SJCRH30 (cell line): ENCODE results near the gene TMPRSS13. TPM values are rescaled to one million over a fixed set of nuclear protein-coding genes. Genes with fewer than 3 reads are reported as not detected.

Source experiments
- DNase-seq, 2 experiments: peaks; one replicate each; pipeline ENCODE4 v3.0.0-alpha.2; 2015 to 2020
- H3K27ac ChIP-seq: fragments of 250-450 bp; sonication (Bioruptor Pico); 2 replicates; pipeline ENCODE4 v1.5.1; 2020; ENCODE audit warnings: mild to moderate bottlenecking, moderate library complexity
- H3K27me3 ChIP-seq: fragments of 250-450 bp; sonication (Bioruptor Pico); 2 replicates; pipeline ENCODE4 v1.5.1; 2020; ENCODE audit warnings: mild to moderate bottlenecking, moderate library complexity
- H3K36me3 ChIP-seq: fragments of 250-450 bp; sonication (Bioruptor Pico); 2 replicates; pipeline ENCODE4 v1.5.1; 2020; ENCODE audit warnings: mild to moderate bottlenecking, moderate library complexity
- H3K4me1 ChIP-seq: fragments of 250-450 bp; sonication (Bioruptor Pico); 2 replicates; pipeline ENCODE4 v1.5.1; 2020; ENCODE audit warnings: mild to moderate bottlenecking, moderate library complexity
- H3K4me3 ChIP-seq: fragments of 250-450 bp; sonication (Bioruptor Pico); 2 replicates; pipeline ENCODE4 v1.5.1; 2020; ENCODE audit warnings: mild to moderate bottlenecking, moderate library complexity
- H3K9me3 ChIP-seq: fragments of 250-450 bp; sonication (Bioruptor Pico); replicated peaks from 2 replicates; pipeline ENCODE4 v1.5.1; 2020; ENCODE audit warnings: mild to moderate bottlenecking, moderate library complexity
- total RNA-seq: library from RNA; depleted of rRNA; stranded (reverse); fragments of >200 nt; shearing (Covaris generic); gene quantifications from 2 replicates; pipeline ENCODE4 v1.2.3, GENCODE V29; 2014

TMPRSS13 gene
- total RNA-seq, 1 experiment from 2014 or later: not detected

DNA sequence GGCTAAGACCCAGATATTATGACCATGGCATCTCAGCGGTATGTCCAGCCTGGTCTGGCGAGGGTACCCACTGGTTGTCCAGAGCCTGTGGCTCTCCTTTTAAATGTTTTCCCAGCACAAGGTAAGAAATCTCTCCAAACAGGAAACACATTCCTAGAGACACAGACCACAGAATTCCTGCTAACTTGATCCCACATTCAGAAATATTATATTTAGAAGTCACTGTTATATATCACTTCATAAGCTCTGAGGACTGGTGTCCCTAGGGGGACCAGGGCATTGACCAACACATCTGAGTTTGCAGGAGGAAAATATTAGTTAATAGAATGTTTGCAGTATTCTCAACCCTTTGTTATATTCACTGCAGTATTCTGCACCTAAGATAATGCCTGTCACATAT lies 23.1 kb downstream of the TMPRSS13 start:
- H3K4me1 ChIP-seq: peaks cover 15% of the 10 kb centered on the region
- no peaks in the 10 kb centered on the region for H3K9me3 ChIP-seq
- H3K4me3 ChIP-seq: no peak overlapping the region
- no peak overlapping the region for H3K27ac ChIP-seq
- DNase-seq: no peak
- no peaks in the 10 kb centered on the region for H3K27me3 ChIP-seq
- no peaks in the 10 kb centered on the region for H3K36me3 ChIP-seq

DNA sequence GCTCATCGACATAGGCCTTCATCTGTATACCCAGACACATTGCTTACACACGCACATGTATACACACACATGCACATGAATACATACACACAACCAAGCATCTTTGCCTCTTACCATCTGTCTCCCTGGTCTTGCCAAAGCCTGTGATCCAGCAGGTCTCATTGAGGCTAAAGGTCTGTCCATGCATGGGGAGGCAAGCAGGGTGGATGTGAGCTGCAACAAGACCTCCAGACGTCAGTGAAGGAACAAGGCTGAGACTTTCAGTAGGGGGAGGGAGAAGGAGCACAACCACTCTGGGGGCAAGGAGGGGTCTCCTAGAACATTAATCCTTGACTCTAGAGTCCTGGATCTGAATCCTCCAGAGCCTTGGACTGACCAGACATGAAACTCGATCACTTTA lies 23.7 kb downstream of the TMPRSS13 start:
- no peak for DNase-seq
- Histone ChIP-seq H3K36me3 (no peaks in the 10 kb centered on the region), H3K27me3 (no peaks in the 10 kb centered on the region)

DNA sequence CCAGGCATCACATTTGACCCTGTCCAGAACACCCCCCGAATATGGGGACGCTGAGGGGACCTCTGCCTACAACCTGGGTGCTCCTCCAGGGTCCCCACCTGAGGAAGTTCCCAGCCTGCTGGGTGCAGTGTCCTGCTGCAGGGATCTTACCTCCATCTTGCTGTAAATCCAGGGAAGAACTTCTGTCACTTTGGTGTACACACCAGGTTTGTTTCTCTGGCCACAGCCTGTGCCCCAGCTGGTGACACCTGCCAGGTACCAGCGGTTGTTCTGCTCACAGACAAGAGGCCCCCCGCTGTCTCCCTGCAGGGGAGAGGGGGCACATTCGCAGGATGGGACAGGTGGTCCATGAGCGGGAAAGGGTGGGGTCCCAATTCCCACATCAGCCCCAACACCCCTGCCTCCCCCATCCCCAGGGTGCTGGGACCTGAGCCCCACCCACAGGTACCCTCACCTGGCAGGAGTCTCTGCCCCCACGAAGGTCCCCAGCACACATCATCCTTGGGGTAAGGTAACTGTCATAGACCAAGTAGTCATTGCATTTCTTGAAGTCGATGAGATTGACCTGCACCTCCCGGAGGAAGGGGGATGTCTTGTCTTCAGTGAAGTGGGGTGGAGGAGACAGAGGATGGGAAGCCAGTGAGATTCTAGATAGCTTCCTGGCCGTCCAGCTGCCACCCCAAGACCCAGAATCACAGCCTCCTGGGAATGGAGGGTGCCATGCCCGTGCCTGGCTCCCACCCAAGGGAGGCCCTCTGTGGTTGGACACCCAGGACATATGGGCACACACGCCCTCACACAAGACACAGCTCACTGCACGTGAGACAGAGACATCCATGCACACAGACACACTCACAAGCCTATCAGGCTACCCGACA lies 25.5 kb downstream of the TMPRSS13 start:
- no peak for DNase-seq
- Histone ChIP-seq H3K4me1 (peaks cover 15% of the 10 kb centered on the region), H3K9me3 (no peaks in the 10 kb centered on the region), H3K4me3 (no peak overlapping the region), H3K36me3 (no peaks in the 10 kb centered on the region), H3K27me3 (no peaks in the 10 kb centered on the region), H3K27ac (no peak overlapping the region)

More for the DNA sequence above, 23.7 kb downstream of the TMPRSS13 start:
- H3K9me3 ChIP-seq: no peaks in the 10 kb centered on the region
- no peak overlapping the region for H3K4me3 ChIP-seq
- H3K27ac ChIP-seq: no peak overlapping the region
- H3K4me1 ChIP-seq: peaks cover 15% of the 10 kb centered on the region

DNA sequence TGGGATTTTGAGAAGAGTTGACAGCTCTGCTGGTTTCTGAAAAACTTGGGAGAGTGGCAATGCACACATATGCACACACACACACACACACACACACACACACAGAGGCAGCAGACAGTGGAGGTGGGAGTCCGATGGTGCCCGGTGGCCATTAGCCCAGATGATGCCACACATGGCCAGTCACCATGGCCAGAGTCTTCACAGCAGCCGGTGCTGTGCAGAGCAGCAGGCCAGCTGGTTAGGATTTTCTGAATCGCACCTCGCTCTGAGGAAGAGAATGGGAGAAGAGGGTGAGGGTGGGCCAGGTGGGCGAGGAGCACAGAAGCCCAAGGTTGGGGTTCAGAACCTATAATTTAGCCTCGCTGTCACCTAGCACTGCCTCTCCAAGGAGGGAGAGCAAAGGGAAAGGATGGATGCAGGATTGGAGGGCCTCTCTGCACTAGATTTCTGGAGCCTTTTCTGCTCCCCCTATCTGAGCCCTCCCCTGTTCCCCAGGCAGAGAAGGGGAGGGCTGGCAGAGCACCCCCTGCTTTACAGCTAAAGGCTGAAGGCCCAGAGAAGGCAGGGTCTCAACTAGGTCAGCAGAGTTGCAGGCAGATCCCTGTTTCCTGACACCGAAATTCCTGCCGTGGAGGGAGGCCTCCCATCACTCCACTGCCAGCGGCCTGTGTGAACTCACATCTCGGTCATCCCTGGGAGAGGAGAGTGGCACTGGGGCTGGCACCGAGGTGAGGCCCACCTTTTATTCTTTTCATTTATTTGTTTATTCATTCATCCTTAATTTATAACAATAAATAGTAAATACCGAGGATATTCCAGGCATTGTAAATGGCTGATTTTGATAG lies 27.0 kb downstream of the TMPRSS13 start:
- no peaks in the 10 kb centered on the region for H3K36me3 ChIP-seq
- no peaks in the 10 kb centered on the region for H3K27me3 ChIP-seq
- no peak overlapping the region for H3K27ac ChIP-seq
- no peak for DNase-seq
- no peaks in the 10 kb centered on the region for H3K9me3 ChIP-seq
- H3K4me1 ChIP-seq: peaks cover 11% of the 10 kb centered on the region
- no peak overlapping the region for H3K4me3 ChIP-seq

DNA sequence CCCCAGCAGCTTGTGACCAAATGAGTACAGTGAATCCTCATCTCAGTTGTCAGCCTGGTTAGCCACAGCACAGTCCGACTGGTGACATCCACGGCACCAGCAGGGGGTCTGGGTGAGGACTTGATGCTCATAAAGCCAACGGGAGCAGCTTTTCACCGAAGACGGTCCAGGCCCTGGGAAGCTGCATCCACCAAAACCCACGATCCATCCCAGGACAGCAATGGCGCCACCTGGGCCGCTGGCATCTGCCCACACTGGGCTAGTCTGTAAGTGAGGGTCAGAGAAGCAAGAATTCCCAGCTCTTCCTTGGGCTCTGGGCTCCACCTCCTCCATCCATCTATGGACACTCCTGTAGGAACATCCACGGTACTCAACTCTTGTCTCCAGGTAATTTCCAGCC lies 27.6 kb downstream of the TMPRSS13 start:
- DNase-seq: no peak
- no peak overlapping the region for H3K27ac ChIP-seq
- peaks cover 9% of the 10 kb centered on the region for H3K4me1 ChIP-seq
- no peaks in the 10 kb centered on the region for H3K9me3 ChIP-seq
- no peaks in the 10 kb centered on the region for H3K27me3 ChIP-seq
- H3K4me3 ChIP-seq: no peak overlapping the region
- H3K36me3 ChIP-seq: no peaks in the 10 kb centered on the region

DNA sequence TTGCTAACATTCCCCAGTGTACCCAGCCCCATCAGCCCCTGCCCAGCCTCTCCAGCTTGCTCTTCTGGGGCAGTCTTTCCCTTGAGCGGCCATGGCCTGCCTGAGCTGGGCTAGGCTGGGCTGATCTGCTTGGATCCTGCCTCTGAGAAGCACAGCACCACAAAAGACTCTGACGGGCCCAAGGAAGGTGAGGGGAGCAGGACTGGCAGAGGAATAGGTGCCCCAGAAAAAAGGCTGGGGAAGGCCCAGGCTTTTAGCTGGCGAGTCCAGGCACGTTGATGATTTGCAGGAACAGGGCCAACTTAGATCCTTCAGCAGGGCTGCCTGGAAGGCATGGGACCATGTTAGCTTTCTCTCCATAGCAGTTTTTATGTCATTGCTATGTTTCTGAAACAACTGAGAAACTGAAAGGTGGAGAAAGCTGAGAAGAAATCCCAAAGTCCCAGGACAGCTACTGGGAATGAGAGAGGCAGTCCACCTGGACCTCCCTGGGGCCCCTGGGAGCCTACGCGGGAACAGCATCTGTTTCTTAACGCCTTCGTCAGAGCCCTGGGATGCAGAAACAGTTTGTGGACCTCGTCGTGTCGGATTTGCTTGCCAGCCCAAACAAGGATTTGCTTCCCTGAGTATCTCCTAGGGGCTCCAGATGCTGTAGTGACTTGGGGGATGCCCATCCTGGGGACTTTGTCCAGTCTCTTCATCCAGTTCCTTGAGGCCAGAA lies 28.3 kb downstream of the TMPRSS13 start:
- DNase-seq: no peak
- H3K36me3 ChIP-seq: no peaks in the 10 kb centered on the region
- no peaks in the 10 kb centered on the region for H3K9me3 ChIP-seq
- H3K27me3 ChIP-seq: no peaks in the 10 kb centered on the region
- no peak overlapping the region for H3K4me3 ChIP-seq
- H3K4me1 ChIP-seq: peaks cover 4% of the 10 kb centered on the region
- no peak overlapping the region for H3K27ac ChIP-seq

DNA sequence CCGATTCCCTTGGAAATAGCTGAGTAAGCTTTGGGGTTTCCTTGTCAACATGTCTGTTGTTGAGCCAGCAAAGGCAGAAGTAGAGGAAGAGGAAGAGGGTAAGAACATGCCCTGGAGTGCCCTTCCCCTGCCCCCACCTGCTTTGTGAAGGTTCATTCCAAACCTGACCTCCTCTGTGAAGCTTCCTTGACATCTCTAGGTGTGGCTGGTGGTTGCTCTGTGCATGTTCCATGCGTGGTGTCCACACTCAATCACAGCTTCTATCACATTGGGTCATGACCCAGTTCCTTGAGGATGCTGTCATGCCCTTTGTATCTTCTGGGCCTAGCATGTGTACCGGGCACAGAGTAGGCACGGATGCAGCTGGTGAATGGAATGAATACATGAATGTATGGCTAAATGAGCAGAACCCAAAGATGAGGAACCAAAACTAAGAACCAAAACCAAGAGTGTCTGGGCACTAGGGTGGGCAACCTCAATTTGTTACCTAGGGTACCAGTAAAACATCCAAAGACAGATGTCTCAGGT lies 29.0 kb downstream of the TMPRSS13 start:
- Histone ChIP-seq H3K27me3 (no peaks in the 10 kb centered on the region), H3K9me3 (no peaks in the 10 kb centered on the region), H3K4me3 (no peak overlapping the region), H3K4me1 (no peaks in the 10 kb centered on the region), H3K36me3 (no peaks in the 10 kb centered on the region), H3K27ac (no peak overlapping the region)
- DNase-seq: no peak

DNA sequence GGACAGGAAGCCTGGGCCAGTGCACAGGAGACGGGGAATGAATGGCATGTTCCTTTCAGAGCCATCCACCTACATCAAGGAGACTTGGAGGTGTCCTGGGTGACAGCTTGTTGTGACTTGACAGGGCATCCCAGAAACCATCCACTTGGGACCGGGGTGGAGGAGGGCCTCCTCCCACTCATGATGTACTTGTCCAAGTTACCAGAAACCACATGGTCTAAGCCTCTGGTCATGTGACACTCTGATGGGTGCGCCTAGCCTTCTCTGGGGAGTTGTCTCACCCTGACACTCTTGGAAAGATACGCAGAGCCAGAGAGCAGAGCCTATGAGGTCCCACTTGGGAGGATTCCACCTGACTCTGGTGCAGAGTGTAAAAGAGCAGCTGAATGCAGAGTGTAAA lies 31.1 kb downstream of the TMPRSS13 start:
- Histone ChIP-seq H3K36me3 (no peaks in the 10 kb centered on the region), H3K4me3 (no peak overlapping the region), H3K27ac (no peak overlapping the region), H3K4me1 (no peaks in the 10 kb centered on the region), H3K9me3 (no peaks in the 10 kb centered on the region), H3K27me3 (no peaks in the 10 kb centered on the region)
- no peak for DNase-seq

DNA sequence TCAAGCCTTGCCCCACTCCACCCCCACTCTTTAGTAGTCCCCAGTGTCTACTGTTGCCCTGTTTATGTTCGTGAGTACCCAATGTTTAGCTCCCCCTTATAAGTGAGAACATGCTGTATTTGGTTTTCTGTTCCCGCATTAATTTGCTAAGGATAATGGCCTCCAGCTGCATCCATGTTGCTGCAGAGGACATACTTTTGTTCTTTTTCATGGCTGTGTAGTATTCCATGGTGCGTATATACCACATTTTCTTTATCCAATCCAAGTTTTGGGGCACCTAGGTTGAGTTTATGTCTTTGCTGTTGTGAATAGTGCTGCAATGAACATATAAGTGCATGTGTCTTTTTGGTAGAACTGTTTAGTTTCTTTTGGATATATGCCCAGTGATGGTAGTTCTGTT lies 36.6 kb downstream of the TMPRSS13 start:
- Histone ChIP-seq H3K27me3 (no peaks in the 10 kb centered on the region), H3K9me3 (no peaks in the 10 kb centered on the region), H3K4me3 (no peak overlapping the region), H3K36me3 (no peaks in the 10 kb centered on the region), H3K27ac (no peak overlapping the region), H3K4me1 (no peaks in the 10 kb centered on the region)
- no peak for DNase-seq

DNA sequence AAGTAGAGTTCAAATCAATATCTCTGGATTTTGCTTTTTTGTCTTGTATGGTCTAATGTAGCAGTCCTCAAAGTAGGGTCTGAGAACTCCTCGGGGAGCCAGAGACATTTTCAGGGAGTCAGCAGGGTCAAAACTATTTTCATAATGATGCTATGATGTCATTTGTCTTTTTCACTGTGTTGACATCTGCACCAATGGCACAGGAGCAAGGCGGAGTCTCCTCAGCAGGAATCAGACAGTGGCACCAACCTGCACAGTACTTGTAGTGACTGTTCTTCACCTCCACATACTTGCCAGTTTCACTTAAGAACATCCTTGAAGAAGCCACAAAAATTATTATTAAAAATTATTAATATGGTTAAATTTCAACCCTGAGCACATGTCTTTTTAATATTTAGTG lies 37.8 kb downstream of the TMPRSS13 start:
- H3K27ac ChIP-seq: no peak overlapping the region

DNA sequence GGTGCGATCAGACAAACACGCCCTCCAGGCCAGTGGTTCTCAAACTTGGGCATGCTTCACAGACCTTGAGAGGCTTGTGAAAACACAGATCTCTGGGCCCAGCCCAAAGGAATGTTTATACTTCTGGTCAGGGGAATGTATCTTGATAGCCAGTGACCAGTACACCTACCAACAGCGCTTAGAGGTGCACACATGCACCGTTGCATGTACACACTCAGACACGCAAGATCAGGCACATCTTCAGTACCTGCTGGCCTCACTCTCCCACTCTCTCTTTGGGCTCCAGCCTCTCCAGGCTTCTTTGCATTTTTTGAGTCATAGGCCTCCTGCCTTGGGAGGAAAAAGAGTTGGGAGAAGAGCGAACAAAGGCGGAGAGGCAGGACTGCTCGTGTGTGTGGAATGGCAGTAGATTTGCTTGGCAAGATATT lies 41.0 kb downstream of the TMPRSS13 start:
- H3K4me3 ChIP-seq: no peak overlapping the region
- H3K9me3 ChIP-seq: no peaks in the 10 kb centered on the region
- H3K27me3 ChIP-seq: no peaks in the 10 kb centered on the region
- H3K27ac ChIP-seq: no peak overlapping the region
- peaks cover 9% of the 10 kb centered on the region; the same call in 1 of the 2 replicates for H3K4me1 ChIP-seq
- no peak for DNase-seq
- H3K36me3 ChIP-seq: no peaks in the 10 kb centered on the region

More for the DNA sequence above, 37.8 kb downstream of the TMPRSS13 start:
- no peak for DNase-seq
- Histone ChIP-seq H3K4me1 (peaks cover under 1% of the 10 kb centered on the region; the same call in 1 of the 2 replicates), H3K36me3 (no peaks in the 10 kb centered on the region), H3K9me3 (no peaks in the 10 kb centered on the region), H3K4me3 (no peak overlapping the region), H3K27me3 (no peaks in the 10 kb centered on the region)

DNA sequence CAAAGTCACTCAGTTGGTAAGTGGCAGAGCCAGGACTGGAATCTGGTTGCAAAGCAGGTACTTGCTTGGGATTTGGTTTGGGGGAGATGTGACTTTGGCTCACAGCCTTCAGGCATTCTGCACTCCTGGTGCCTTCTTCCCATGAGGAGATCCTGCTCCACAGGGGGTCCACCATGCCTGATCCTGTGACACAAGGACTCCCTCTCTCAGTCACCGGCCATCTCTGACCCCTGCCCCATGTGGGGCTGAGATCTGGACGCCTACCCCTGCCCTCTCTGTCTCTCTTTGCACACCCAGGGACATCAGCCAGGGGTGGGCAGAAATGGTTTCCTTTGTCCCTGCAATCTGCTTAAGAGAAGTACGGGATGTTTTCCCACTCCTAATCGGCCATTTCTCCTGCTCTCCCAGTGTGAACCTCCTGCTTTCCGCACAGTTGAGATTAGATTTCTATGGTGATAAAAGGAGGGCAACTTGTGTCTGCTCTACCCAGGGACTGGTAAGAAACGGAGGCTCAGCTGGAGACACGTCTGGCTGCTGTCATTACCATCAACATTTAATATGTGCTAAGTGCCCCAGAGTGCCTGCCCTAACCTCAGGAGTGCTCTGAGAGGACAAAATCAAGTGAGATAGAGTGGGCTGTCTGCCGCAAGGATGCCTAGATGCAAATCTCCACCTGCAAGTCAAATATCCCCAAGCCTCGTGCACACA lies 41.6 kb downstream of the TMPRSS13 start:
- Histone ChIP-seq H3K27ac (no peak overlapping the region), H3K9me3 (no peaks in the 10 kb centered on the region), H3K27me3 (no peaks in the 10 kb centered on the region), H3K36me3 (no peaks in the 10 kb centered on the region), H3K4me1 (peaks cover 15% of the 10 kb centered on the region; the same call in 1 of the 2 replicates), H3K4me3 (no peak overlapping the region)
- no peak for DNase-seq

DNA sequence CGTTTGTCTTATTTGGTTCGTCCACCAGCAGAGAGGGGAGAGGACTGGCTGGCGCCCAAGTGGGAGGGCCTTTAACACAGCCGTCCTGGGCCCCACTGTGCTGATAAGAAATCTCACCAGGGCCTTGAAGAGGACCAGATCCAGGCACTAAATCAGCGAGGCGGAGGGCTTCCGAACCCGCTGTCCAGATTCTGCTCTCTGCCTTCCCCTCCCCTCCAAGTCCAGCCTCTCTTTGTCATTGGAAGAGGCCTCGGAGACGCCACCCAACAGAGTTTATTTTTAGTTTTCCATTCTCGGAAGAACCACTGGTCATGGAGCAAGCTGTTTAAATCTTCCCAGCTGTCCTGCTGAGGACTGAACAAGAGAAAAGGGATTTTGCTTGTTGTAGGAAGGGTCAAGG lies 43.4 kb downstream of the TMPRSS13 start:
- Histone ChIP-seq H3K9me3 (no peaks in the 10 kb centered on the region), H3K36me3 (no peaks in the 10 kb centered on the region), H3K27me3 (no peaks in the 10 kb centered on the region), H3K4me1 (peaks cover 18% of the 10 kb centered on the region; the same call in 1 of the 2 replicates), H3K4me3 (peak overlapping the region; percentile 31), H3K27ac (peak overlapping the region; percentile 6; the same call in 1 of the 2 replicates)
- DNase-seq: peak; percentile 35 to 50

DNA sequence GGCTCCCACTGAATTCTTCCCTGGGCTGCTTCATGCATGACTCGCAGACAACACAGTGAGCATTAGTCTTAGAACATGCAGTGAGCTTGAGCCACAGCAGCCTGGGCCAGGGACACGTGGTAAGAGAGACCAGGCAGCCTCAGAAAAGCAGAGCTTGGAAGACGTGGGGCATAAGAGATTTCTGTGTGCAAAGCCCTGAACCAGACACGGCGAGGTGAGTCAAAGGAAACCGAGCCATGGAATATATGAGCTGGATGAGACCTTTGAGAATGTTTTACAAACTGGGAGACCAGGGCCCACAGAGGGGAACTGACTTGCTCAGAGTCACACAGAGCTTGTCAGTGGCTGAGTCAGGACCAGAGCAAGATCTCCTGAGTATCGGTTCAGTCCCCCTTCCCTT lies 44.2 kb downstream of the TMPRSS13 start:
- no peaks in the 10 kb centered on the region for H3K27me3 ChIP-seq
- DNase-seq: no peak
- H3K27ac ChIP-seq: no peak overlapping the region
- H3K4me1 ChIP-seq: peaks cover 18% of the 10 kb centered on the region; the same call in 1 of the 2 replicates
- no peaks in the 10 kb centered on the region for H3K9me3 ChIP-seq
- no peaks in the 10 kb centered on the region for H3K36me3 ChIP-seq
- H3K4me3 ChIP-seq: no peak overlapping the region
